Measurements from ENCODE around the gene TBC1D5.

GRCh38 chr3:17674082-17674686 is 68.2 kb downstream of the TBC1D5 start:
- TF ChIP-seq, protein P1, sequence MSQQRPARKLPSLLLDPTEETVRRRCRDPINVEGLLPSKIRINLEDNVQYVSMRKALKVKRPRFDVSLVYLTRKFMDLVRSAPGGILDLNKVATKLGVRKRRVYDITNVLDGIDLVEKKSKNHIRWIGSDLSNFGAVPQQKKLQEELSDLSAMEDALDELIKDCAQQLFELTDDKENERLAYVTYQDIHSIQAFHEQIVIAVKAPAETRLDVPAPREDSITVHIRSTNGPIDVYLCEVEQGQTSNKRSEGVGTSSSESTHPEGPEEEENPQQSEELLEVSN (IDR thresholded peaks at IDR 0.05; ENCODE audit: borderline replicate concordance, low read depth): no peak
- TF ChIP-seq POLR2A (IDR thresholded peaks at IDR 0.05; ENCODE audit: low read length) (no peak), CBX8 (IDR thresholded peaks at IDR 0.05) (no peak), CTCF (IDR thresholded peaks at IDR 0.05) (no peak)

Data from A549 (cell line).